HFF-Myc (cell line): ENCODE data around the gene LMF2.

Source experiments
- DNase-seq: peaks from one replicate; pipeline ENCODE4 v3.0.0-alpha.2; 2011; ENCODE audit warnings: low read depth; ENCODE audit errors: extremely low read depth
- H3K4me3 ChIP-seq: replicated peaks from 2 replicates; pipeline ENCODE4 v1.5.1; 2011; ENCODE audit warnings: low read depth, mild to moderate bottlenecking, control low read depth, low read length
- TF ChIP-seq, protein P1 (sequence below): IDR thresholded peaks from 2 replicates; pipeline ENCODE4 v1.5.1; 2012; ENCODE audit warnings: mild to moderate bottlenecking, low read depth, low read length, control low read depth; ENCODE audit errors: missing control alignments

LMF2 gene

DNA sequence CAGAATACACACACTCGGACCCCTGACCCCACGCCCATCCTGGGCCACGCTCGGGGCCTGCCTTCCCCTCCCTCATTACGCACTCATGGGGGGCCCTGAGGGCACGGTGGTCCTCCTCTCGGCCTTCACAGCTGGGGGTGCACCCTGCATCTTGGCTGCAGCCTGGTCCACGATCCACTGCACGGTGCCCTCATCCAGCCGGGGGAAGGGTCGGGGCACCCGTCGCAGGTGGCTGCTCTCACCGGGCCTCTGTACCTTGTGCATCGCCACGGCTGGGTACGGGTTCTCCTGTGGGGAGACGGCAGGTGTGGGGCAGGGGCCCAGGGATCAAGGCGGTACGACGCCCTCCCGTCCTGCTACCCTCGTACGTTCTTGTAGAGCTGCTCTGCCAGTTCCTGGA, 43.1 kb downstream of the LMF2 start:
- DNase-seq, result no peak
- TF ChIP-seq, protein P1, sequence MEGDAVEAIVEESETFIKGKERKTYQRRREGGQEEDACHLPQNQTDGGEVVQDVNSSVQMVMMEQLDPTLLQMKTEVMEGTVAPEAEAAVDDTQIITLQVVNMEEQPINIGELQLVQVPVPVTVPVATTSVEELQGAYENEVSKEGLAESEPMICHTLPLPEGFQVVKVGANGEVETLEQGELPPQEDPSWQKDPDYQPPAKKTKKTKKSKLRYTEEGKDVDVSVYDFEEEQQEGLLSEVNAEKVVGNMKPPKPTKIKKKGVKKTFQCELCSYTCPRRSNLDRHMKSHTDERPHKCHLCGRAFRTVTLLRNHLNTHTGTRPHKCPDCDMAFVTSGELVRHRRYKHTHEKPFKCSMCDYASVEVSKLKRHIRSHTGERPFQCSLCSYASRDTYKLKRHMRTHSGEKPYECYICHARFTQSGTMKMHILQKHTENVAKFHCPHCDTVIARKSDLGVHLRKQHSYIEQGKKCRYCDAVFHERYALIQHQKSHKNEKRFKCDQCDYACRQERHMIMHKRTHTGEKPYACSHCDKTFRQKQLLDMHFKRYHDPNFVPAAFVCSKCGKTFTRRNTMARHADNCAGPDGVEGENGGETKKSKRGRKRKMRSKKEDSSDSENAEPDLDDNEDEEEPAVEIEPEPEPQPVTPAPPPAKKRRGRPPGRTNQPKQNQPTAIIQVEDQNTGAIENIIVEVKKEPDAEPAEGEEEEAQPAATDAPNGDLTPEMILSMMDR, result no peak
- no peak overlapping the region for H3K4me3 ChIP-seq

DNA sequence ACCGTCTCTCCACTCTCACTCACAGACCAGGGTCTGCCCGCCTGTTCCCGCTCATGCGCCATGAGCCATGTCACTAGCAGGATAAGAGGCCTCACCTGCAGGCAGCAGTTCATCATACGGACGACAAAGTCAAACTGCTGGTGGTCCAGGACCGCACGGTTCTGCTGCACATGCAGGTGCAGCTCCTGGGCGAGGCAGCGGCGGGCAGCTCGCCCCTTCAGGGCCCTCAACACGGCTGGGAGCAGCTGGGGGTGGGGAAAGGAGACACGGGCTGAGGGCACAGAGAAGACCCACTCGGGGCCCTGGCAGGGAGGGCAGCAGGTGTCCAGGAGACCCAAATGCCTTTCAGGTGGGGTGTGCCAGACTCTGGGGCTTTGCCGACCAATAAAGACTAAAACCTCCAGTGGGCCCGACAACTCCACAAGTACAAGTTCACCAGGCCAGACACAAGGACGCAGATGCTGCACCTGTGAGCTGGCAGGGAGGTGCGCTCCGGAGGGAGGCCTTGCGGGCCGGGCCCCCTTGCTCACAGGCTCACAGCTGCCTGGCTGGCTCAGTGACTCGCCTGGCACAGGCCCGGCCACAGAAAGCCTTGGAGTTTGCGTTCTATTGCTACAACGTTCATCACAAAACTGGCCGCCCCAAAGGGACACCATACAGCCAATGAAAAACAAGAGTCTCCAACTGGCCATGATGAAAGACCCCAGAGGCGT, 44.2 kb downstream of the LMF2 start:
- no peak for DNase-seq
- H3K4me3 ChIP-seq, result no peak overlapping the region
- TF ChIP-seq, protein P1, result no peak

DNA sequence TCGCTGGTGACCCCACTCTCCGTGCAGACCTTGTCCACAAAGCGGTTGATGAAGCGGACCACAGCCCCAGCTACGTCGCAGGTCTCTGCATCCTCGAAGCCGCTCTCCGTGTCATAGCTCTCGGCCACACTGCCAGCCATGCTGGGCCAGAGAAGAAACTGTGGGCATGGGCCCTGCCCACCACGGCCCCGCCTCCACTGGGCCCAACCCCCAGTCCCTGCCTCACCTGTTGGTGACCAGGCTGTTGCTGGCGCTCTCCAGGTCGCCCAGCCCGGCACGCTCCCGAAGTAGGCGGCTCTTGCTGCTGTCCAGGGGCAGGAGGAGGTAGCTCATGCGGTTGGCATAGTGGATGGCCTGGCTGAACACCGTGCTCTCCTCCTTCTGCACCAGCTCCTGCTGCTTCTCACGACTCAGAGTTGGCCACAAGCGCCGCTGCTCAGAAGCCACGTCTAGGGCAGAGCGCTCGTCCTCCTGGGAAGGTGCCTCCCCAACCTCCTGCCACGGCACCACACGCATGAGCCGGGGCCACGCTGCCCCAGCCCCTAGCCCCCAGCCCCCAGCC, 45.4 kb downstream of the LMF2 start:
- TF ChIP-seq, protein P1, result no peak
- no peak overlapping the region for H3K4me3 ChIP-seq
- no peak for DNase-seq

DNA sequence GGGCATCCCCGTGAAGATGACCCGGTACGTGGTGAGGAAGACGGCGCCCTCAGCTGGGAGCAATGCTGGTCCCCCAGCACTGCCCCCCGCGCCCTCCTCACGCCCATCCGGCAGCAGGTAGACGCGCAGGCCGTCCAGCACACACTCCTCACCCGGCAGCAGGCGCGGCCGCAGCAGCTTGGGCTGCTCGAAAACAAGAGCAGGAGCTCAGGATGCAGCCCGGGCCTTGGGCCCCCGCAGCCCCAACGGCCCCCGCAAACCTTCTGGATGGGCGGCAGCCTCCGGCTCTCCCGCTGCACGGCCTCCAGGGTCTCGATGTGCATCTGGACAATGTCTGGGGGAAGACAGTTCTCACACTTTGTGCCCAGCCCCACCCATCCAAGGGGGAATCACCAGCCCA, 46.0 kb downstream of the LMF2 start:
- no peak overlapping the region for H3K4me3 ChIP-seq
- TF ChIP-seq, protein P1, result no peak
- no peak for DNase-seq

DNA sequence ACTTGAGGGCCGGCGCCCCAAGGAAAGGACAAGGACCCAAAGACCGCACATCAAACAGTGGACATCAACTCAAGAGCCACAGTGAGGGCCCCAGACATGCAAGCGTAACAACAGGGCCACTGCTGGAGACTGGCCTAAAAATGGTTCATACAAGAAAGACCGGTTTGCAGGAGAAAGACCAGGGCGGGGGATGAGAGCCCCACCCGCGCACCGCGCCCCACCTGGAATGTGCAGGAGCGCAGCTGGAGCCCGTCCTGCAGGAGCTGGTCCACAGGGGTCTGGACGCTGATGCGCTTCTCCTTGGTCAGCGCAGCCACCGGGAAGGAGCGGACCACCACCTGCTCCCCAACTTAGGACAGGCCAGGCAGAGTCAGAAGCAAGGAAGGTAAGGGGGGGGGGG, 46.6 kb downstream of the LMF2 start:
- no peak for DNase-seq
- H3K4me3 ChIP-seq, result no peak overlapping the region
- TF ChIP-seq, protein P1, result no peak

DNA sequence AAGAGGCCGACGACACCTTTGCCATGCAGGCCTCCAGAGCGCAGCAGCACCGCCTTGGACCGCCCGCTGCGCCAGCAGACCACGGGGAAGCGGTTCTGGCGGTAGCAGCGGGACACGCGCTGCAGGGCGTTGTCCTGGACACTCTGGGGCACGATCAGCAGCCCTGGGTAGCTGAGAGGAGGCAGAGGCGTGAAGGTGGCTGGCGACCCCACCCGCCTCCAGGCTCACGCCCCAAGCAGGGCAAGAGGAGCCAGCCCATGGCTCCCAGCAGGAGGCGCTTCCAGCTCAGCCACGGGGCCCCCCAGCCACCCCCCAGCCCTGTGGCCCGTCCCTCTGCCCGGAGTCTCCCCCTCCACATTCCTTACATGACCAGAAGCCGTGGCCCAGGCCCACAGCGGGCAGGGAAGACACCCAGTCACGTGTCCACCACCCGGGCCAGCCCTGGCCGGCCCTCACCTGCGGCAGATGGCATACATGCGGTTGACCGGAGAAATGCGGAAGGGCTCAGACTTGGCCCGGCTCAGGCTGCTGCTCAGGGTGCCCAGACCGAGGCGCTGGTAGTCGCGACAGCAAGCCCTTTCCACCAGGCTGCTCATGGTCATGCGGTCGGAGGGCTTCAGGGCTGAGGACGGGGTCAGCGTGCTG, 47.9 kb downstream of the LMF2 start:
- no peak overlapping the region for H3K4me3 ChIP-seq
- no peak for DNase-seq
- TF ChIP-seq, protein P1, result no peak
